ENCODE data around the gene GPR162.

Gene GPR162

GRCh38 chr12:6851921-6852650 is 30.5 kb downstream of the GPR162 start, which contains the start of gene USP5:
Gene USP5 (plus strand): TSS chr12:6852150. CDS start chr12:6852180, 30 bp downstream.
- peak; percentile 90 for ATAC-seq
- TF ChIP-seq CSRNP3 (CRISPR knock-in tag; IDR thresholded peaks at IDR 0.05) (no peak; the same call in 1 of the 2 replicates), TSHZ2 (CRISPR knock-in tag; IDR thresholded peaks at IDR 0.05) (peak; percentile 100), CREB5 (CRISPR knock-in tag; IDR thresholded peaks at IDR 0.05; ENCODE audit: low read depth) (0 out of 2 replicates have a peak, but pooled peaks have one; percentile 35), SNAI2 (CRISPR knock-in tag; IDR thresholded peaks at IDR 0.05) (peak; percentile 98; the same call in 1 of the 2 replicates), GLIS3 (CRISPR knock-in tag; IDR thresholded peaks at IDR 0.05) (0 out of 2 replicates have a peak, but pooled peaks have one; percentile 76), PPARA (CRISPR knock-in tag; IDR thresholded peaks at IDR 0.05; ENCODE audit: borderline replicate concordance) (peak; percentile 15; the same call in 1 of the 2 replicates), TOX (CRISPR knock-in tag; IDR thresholded peaks at IDR 0.05; ENCODE audit: borderline replicate concordance) (no peak), OSR1 (CRISPR knock-in tag; IDR thresholded peaks at IDR 0.05) (no peak), TCF4 (CRISPR knock-in tag; IDR thresholded peaks at IDR 0.05; ENCODE audit: borderline replicate concordance) (no peak), CSDC2 (CRISPR knock-in tag; IDR thresholded peaks at IDR 0.05) (peak; percentile 98), ZC3H10 (CRISPR knock-in tag; IDR thresholded peaks at IDR 0.05) (no peak), ESRRG (CRISPR knock-in tag; IDR thresholded peaks at IDR 0.05) (no peak), ZNF70 (CRISPR knock-in tag; IDR thresholded peaks at IDR 0.05) (peak; percentile 72), RARB (CRISPR knock-in tag; IDR thresholded peaks at IDR 0.05) (no peak), ZNF565 (CRISPR knock-in tag; conservative IDR thresholded peaks at IDR 0.05; ENCODE audit: low read depth) (peak; percentile 10; the same call in 1 of the 2 replicates), ARNTL (CRISPR knock-in tag; IDR thresholded peaks at IDR 0.05; ENCODE audit: borderline replicate concordance, low read depth) (no peak; the same call in 1 of the 2 replicates), BACH2 (CRISPR knock-in tag; IDR thresholded peaks at IDR 0.05; ENCODE audit: borderline replicate concordance) (no peak), PATZ1 (CRISPR knock-in tag; IDR thresholded peaks at IDR 0.05; ENCODE audit: borderline replicate concordance) (no peak), POU6F1 (CRISPR knock-in tag; IDR thresholded peaks at IDR 0.05; ENCODE audit: borderline replicate concordance, low read depth) (no peak), ZFP3 (CRISPR knock-in tag; IDR thresholded peaks at IDR 0.05) (peak; percentile 92), ZNF8 (CRISPR knock-in tag; IDR thresholded peaks at IDR 0.05) (no peak; the same call in 1 of the 2 replicates), ZFP30 (CRISPR knock-in tag; IDR thresholded peaks at IDR 0.05) (no peak), ISL1 (CRISPR knock-in tag; IDR thresholded peaks at IDR 0.05) (no peak)
